Posterior vena cava (tissue), 2 donors: ENCODE measurements around the gene PRDM4. TPM values are rescaled to one million over a fixed set of nuclear protein-coding genes. Genes with fewer than 3 reads are reported as not detected.

Experiments used
- DNase-seq: peaks from one replicate; pipeline ENCODE4 v3.0.0-alpha.2; 2020; ENCODE audit warnings: low spot score
- intact Hi-C, 2 donors: fragments of 100-400 bp; cut with DNase I; formaldehyde crosslinking; loops; one replicate each; pipeline versions ENCODE4 v1.14.1 to v1.14.2; 2022 to 2023
- long read RNA-seq, 2 donors: library from polyadenylated mRNA; unstranded; transcript quantifications; one replicate each; pipeline ENCODE4 v2.0.0, GENCODE V29; 2020 to 2021
- total RNA-seq, 2 donors: library from RNA; stranded (reverse); fragmentation: NEBNext Ultra II Directional; extraction: Animal tissue kit (Norgen Biotek cat#: 25700); gene quantifications; one replicate each; pipeline ENCODE4 v1.2.1, GENCODE V29; 2021
- donor health status: DM: yes; HTN: yes; CAD: no.
- donor health status: DM: yes; HTN: yes; CAD: no.

The PRDM4 gene
- total RNA-seq: 10 to 100 TPM; 20.7 to 21.4 TPM
- long read RNA-seq, donor 1, full-length matches to known transcripts: 2 of 12 reads
- long read RNA-seq, donor 1, partial matches to known transcripts: 6 of 12 reads
- long read RNA-seq, donor 1, other reads (novel, unspliced or antisense): 4 of 12 reads
- long read RNA-seq, donor 2, partial matches to known transcripts: 4 of 6 reads
- long read RNA-seq, donor 2, other reads (novel, unspliced or antisense): 2 of 6 reads

- intact Hi-C loops: no loop called here
These were observed at the start of gene PRDM4 for GRCh38 chr12:107760809-107761501. Gene PRDM4 (minus strand): TSS chr12:107761137. CDS start chr12:107760515, 622 bp downstream.

GRCh38 chr12:107807471-107808150 lies 46.7 kb upstream of the PRDM4 start:
- DNase-seq: no peak
- intact Hi-C loops: no loop called here

More at GRCh38 chr12:107760809-107761501, at the start of gene PRDM4:
- peak; percentile 98 for DNase-seq

- intact Hi-C loops: no loop called here
- no peak for DNase-seq
These were observed 44.7 kb upstream of the PRDM4 start for GRCh38 chr12:107805488-107806180.

- no peak for DNase-seq
- intact Hi-C loops: no loop called here
These were observed 42.2 kb upstream of the PRDM4 start for GRCh38 chr12:107803092-107803491.

- intact Hi-C loops: no loop called here
- DNase-seq: no peak
These were observed 40.2 kb upstream of the PRDM4 start for GRCh38 chr12:107801150-107801549.

GRCh38 chr12:107798580-107798979 lies 37.6 kb upstream of the PRDM4 start:
- intact Hi-C loops: no loop called here
- DNase-seq: no peak

GRCh38 chr12:107794451-107794850 lies 33.5 kb upstream of the PRDM4 start:
- intact Hi-C loops: no loop called here
- DNase-seq: no peak

GRCh38 chr12:107791465-107792089 lies 30.6 kb upstream of the PRDM4 start:
- intact Hi-C loops: no loop called here
- no peak for DNase-seq

- intact Hi-C loops: no loop called here
- DNase-seq: no peak
These were observed 27.9 kb upstream of the PRDM4 start for GRCh38 chr12:107788690-107789458.

- DNase-seq: no peak
These were observed 27.3 kb upstream of the PRDM4 start for GRCh38 chr12:107788281-107788680.

GRCh38 chr12:107783406-107784376 lies 22.8 kb upstream of the PRDM4 start:
- intact Hi-C loops: no loop called here
- no peak for DNase-seq

More at GRCh38 chr12:107788281-107788680, 27.3 kb upstream of the PRDM4 start:
- intact Hi-C loops: no loop called here

- intact Hi-C loops: no loop called here
- no peak for DNase-seq
These were observed 21.1 kb upstream of the PRDM4 start for GRCh38 chr12:107782067-107782466.

GRCh38 chr12:107780298-107780697 lies 19.4 kb upstream of the PRDM4 start:
- intact Hi-C loops: no loop called here
- DNase-seq: no peak

GRCh38 chr12:107779077-107779831 lies 18.3 kb upstream of the PRDM4 start:
- intact Hi-C loops: loop anchor here in 1 of 2 donors (10.0 kb wide), 1 partner anchor 1906 kb away; no protein-coding TSS in a partner anchor
- no peak for DNase-seq

- no peak for DNase-seq
- intact Hi-C loops: loop anchor here in 1 of 2 donors (10.0 kb wide), 1 partner anchor 1906 kb away; no protein-coding TSS in a partner anchor
These were observed 17.6 kb upstream of the PRDM4 start for GRCh38 chr12:107778383-107779025.

GRCh38 chr12:107776171-107776570 lies 15.2 kb upstream of the PRDM4 start:
- intact Hi-C loops: loop anchor here in 1 of 2 donors (10.0 kb wide), 1 partner anchor 1909 kb away; no protein-coding TSS in a partner anchor
- DNase-seq: no peak
